ENCODE data around the gene ZNF575. TPM values are rescaled to one million over a fixed set of nuclear protein-coding genes. Genes with fewer than 3 reads are reported as not detected.

Gene ZNF575
- polyA plus RNA-seq, 3 donors: 0.25 to 0.79 (median 0.29) TPM

- Histone ChIP-seq H2AFZ (ENCODE audit: insufficient read depth, low read depth, low read length, poor library complexity, severe bottlenecking) (no peak overlapping the region), H4K20me1 (ENCODE audit: insufficient read depth, low read length) (no peaks in the 10 kb centered on the region), H3K4me1 (ENCODE audit: control insufficient read depth in 1 of 2, insufficient read depth in 2 of 2, low read length in 2 of 2) (no peaks in the 10 kb centered on the region), H3K27me3 (ENCODE audit: control insufficient read depth in 2 of 2, insufficient read depth in 2 of 2, low read length in 2 of 2) (no peaks in the 10 kb centered on the region), H3K79me2 (ENCODE audit: insufficient read depth, low read length) (no peaks in the 10 kb centered on the region), H3K9ac (ENCODE audit: insufficient read depth, low read length, poor library complexity, severe bottlenecking) (no peak overlapping the region), H3K9me3 (replicated peaks in 1 of 2; ENCODE audit: control insufficient read depth in 1 of 2, insufficient read depth in 1 of 2, low read length in 2 of 2) (no peaks in the 10 kb centered on the region), H3K36me3 (replicated peaks in 1 of 2; ENCODE audit: control insufficient read depth in 1 of 2, insufficient read depth in 2 of 2, low read length in 2 of 2) (peaks cover 64 to 86% of the 10 kb centered on the region in 2 donors), H3K27ac (ENCODE audit: low read depth in 1 of 2, low read length in 2 of 2) (no peak overlapping the region), H3K4me3 (replicated peaks in 1 of 3; ENCODE audit: low read depth in 2 of 3, low read length in 3 of 3) (no peak overlapping the region), H3K4me2 (replicated peaks; ENCODE audit: extremely low read depth, low read length, poor library complexity, severe bottlenecking) (no peak overlapping the region)
- intact Hi-C loops (cut with micrococcal nuclease): no loop called here
- Mint-ChIP-seq H3K36me3 (peaks cover 65 to 90% of the 10 kb centered on the region in 2 donors), H3K4me1 (no peaks in the 10 kb centered on the region), H3K27ac (no peak overlapping the region), H3K9me3 (no peaks in the 10 kb centered on the region), H3K4me3 (no peak overlapping the region), H3K27me3 (ENCODE audit: low read depth in 3 of 3) (peaks cover 0 to 2% (median 2%) of the 10 kb centered on the region in 3 donors)
- 100% methylated on average over 1 of the region's 2 CpGs for WGBS (ENCODE audit: insufficient coverage)
- TF ChIP-seq CTCF (IDR thresholded peaks at IDR 0.05): no peak
- no peak for DNase-seq
Measured at GRCh38 chr19:43548706-43549105, 15.7 kb downstream of the ZNF575 start.

DNA sequence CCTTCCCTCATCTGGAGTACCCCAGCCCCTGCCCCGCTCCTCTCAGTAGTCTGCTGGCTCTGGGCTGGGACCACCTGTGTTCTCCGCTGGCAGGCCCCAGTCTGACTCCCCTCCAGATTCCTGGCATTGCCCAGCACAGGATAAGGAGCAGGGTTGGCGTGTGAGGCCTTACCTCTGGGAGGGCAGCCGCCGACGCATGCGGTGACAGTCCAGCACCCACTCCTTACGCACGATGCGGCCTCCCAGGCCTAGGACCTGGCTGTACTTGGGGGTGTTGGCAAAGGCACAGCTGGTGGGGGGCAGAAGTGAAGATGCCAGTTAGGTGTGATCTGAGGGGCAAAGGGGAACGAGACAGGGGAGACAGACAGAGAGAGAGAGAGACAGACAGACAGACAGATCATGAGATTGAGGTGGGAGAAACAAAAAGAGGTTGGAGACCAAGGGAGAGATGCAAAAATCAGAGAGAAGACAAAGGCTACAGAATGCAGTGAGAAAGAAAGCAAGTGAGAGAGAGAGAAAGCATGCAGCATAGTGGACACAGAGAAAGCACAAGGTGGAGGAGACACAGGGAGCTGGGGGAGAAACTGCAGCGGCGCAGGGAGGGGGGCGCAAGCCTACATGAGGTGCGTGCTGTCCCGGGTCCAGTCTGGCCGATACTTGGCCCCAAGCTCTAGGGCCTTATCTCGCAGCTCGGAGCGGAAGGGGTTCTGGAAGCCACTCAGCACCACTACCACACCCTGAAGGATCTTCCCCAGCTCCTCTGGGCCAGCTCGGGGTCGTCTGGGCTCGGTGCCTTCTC lies 18.6 kb downstream of the ZNF575 start:
- H3K4me2 ChIP-seq (replicated peaks; ENCODE audit: extremely low read depth, low read length, poor library complexity, severe bottlenecking): no peak overlapping the region
- H3K4me1 ChIP-seq (ENCODE audit: control insufficient read depth in 1 of 2, insufficient read depth in 2 of 2, low read length in 2 of 2): no peaks in the 10 kb centered on the region
- no peak overlapping the region for H3K27ac ChIP-seq (ENCODE audit: low read depth in 1 of 2, low read length in 2 of 2)
- Mint-ChIP-seq H3K36me3 (peaks cover 63 to 82% of the 10 kb centered on the region in 2 donors), H3K27me3 (ENCODE audit: low read depth in 3 of 3) (peaks cover 0 to 3% (median 2%) of the 10 kb centered on the region in 3 donors), H3K4me3 (no peak overlapping the region), H3K4me1 (no peaks in the 10 kb centered on the region), H3K27ac (peak overlapping the region in 4 of 7 donors; percentile 1 to 62 (median 24)), H3K9me3 (no peaks in the 10 kb centered on the region)
- H4K20me1 ChIP-seq (ENCODE audit: insufficient read depth, low read length): no peaks in the 10 kb centered on the region
- H3K27me3 ChIP-seq (ENCODE audit: control insufficient read depth in 2 of 2, insufficient read depth in 2 of 2, low read length in 2 of 2): no peaks in the 10 kb centered on the region
- H2AFZ ChIP-seq (ENCODE audit: insufficient read depth, low read depth, low read length, poor library complexity, severe bottlenecking): no peak overlapping the region
- H3K4me3 ChIP-seq (replicated peaks in 1 of 3; ENCODE audit: low read depth in 2 of 3, low read length in 3 of 3): no peak overlapping the region
- no peak for DNase-seq
- H3K79me2 ChIP-seq (ENCODE audit: insufficient read depth, low read length): no peaks in the 10 kb centered on the region
- no peaks in the 10 kb centered on the region for H3K9me3 ChIP-seq (replicated peaks in 1 of 2; ENCODE audit: control insufficient read depth in 1 of 2, insufficient read depth in 1 of 2, low read length in 2 of 2)
- 95% methylated on average over 19 of the region's 23 CpGs for WGBS (ENCODE audit: insufficient coverage)
- TF ChIP-seq CTCF (IDR thresholded peaks at IDR 0.05): no peak
- H3K9ac ChIP-seq (ENCODE audit: insufficient read depth, low read length, poor library complexity, severe bottlenecking): no peak overlapping the region
- H3K36me3 ChIP-seq (replicated peaks in 1 of 2; ENCODE audit: control insufficient read depth in 1 of 2, insufficient read depth in 2 of 2, low read length in 2 of 2): peaks cover 52 to 79% of the 10 kb centered on the region in 2 donors
- intact Hi-C loops (cut with micrococcal nuclease): no loop called here
